PFSK-1 (cell line): ENCODE results near the gene MVK.

Source experiments
- FOXP2 ChIP-seq: optimal IDR thresholded peaks from 2 replicates; pipeline ENCODE3; 2011; ENCODE audit warnings: borderline replicate concordance, control low read depth, inconsistent platforms; ENCODE audit not compliant: insufficient read depth; ENCODE audit errors: extremely low read length, extremely low read depth
- POLR2AphosphoS5 ChIP-seq: IDR thresholded peaks from 2 replicates; pipeline ENCODE4 v1.6.1; 2012; ENCODE audit warnings: low read depth, mild to moderate bottlenecking, control low read depth, low read length, moderate library complexity
- SIN3A ChIP-seq: IDR thresholded peaks from 2 replicates; pipeline ENCODE4 v1.6.1; 2012; ENCODE audit warnings: mild to moderate bottlenecking, low read length, moderate library complexity, borderline replicate concordance; ENCODE audit not compliant: insufficient read depth
- TAF1 ChIP-seq: IDR thresholded peaks from 2 replicates; pipeline ENCODE4 v1.6.1; 2012; ENCODE audit warnings: low read length, control low read depth, borderline replicate concordance; ENCODE audit not compliant: insufficient read depth
- TF ChIP-seq, protein P1 (sequence below), 2 experiments: IDR thresholded peaks; 2 replicates each; pipeline versions ENCODE4 v1.6.1 to v1.8.0; 2011 to 2012; ENCODE audit warnings: low read depth in 2 of 2, low read length in 2 of 2, control low read depth in 1 of 2, inconsistent platforms in 1 of 2, mild to moderate bottlenecking in 1 of 2, moderate library complexity in 1 of 2; ENCODE audit not compliant: insufficient read depth in 1 of 2

- TF ChIP-seq POLR2AphosphoS5: no peak
- no peak for TF ChIP-seq SIN3A
- TF ChIP-seq, protein P1, sequence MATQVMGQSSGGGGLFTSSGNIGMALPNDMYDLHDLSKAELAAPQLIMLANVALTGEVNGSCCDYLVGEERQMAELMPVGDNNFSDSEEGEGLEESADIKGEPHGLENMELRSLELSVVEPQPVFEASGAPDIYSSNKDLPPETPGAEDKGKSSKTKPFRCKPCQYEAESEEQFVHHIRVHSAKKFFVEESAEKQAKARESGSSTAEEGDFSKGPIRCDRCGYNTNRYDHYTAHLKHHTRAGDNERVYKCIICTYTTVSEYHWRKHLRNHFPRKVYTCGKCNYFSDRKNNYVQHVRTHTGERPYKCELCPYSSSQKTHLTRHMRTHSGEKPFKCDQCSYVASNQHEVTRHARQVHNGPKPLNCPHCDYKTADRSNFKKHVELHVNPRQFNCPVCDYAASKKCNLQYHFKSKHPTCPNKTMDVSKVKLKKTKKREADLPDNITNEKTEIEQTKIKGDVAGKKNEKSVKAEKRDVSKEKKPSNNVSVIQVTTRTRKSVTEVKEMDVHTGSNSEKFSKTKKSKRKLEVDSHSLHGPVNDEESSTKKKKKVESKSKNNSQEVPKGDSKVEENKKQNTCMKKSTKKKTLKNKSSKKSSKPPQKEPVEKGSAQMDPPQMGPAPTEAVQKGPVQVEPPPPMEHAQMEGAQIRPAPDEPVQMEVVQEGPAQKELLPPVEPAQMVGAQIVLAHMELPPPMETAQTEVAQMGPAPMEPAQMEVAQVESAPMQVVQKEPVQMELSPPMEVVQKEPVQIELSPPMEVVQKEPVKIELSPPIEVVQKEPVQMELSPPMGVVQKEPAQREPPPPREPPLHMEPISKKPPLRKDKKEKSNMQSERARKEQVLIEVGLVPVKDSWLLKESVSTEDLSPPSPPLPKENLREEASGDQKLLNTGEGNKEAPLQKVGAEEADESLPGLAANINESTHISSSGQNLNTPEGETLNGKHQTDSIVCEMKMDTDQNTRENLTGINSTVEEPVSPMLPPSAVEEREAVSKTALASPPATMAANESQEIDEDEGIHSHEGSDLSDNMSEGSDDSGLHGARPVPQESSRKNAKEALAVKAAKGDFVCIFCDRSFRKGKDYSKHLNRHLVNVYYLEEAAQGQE (IDR thresholded peaks at IDR 0.05; ENCODE audit: insufficient read depth in 1 of 2, low read depth in 2 of 2, low read length in 2 of 2): no peak
- no peak for TF ChIP-seq TAF1
- no peak for TF ChIP-seq FOXP2
Observed at GRCh38 chr12:109562871-109563270, 10.7 kb upstream of the MVK start.
